ENCODE measurements around the gene ZP1. TPM values are rescaled to one million over a fixed set of nuclear protein-coding genes. Genes with fewer than 3 reads are reported as not detected.

The ZP1 gene
- total and polyA plus RNA-seq, 2 of the 8 experiments (the other 6 are each of a cell fraction or from before 2014, with no cell fraction given), result not detected

GRCh38 chr11:60825118-60825517, 42.2 kb upstream of the ZP1 start (continued):
- TF ChIP-seq ASH2L (IDR thresholded peaks at IDR 0.05; ENCODE audit: low read length), result no peak
